GM23338 (cell line): ENCODE measurements around the gene CRISPLD2. TPM values are rescaled to one million over a fixed set of nuclear protein-coding genes. Genes with fewer than 3 reads are reported as not detected.

Experiments used
- ATAC-seq: fragments of 200-7000 bp; cut with Tn5 transposase; 3 replicates; pipeline ENCODE4 v1.9.1; 2020
- DNase-seq: peaks from one replicate; pipeline ENCODE4 v3.0.0-alpha.2; 2015; ENCODE audit warnings: low spot score
- H2AFZ ChIP-seq: fragments of 200-600 bp; sonication (generic); 2 replicates; pipeline ENCODE4 v1.8.0; 2016; ENCODE audit warnings: antibody characterized with exemption, mild to moderate bottlenecking, moderate library complexity
- H3F3A ChIP-seq: fragments of 200-600 bp; sonication (generic); replicated peaks from 2 replicates; pipeline ENCODE4 v1.8.0; 2017; ENCODE audit warnings: antibody characterized with exemption, mixed run types, low read depth
- H3K27ac ChIP-seq: fragments of 200-600 bp; sonication (generic); 2 replicates; pipeline ENCODE4 v1.6.1; 2016; ENCODE audit warnings: low read depth
- H3K27me3 ChIP-seq: fragments of 200-600 bp; sonication (generic); 2 replicates; pipeline ENCODE4 v1.8.0; 2016; ENCODE audit warnings: mild to moderate bottlenecking, mixed run types, moderate library complexity; ENCODE audit not compliant: insufficient read depth
- H3K36me3 ChIP-seq: fragments of 200-600 bp; sonication (generic); 2 replicates; pipeline ENCODE4 v1.8.0; 2016; ENCODE audit warnings: mild to moderate bottlenecking; ENCODE audit not compliant: insufficient read depth
- H3K4me1 ChIP-seq: fragments of 200-600 bp; sonication (generic); 2 replicates; pipeline ENCODE4 v1.8.0; 2016; ENCODE audit warnings: mild to moderate bottlenecking, moderate library complexity; ENCODE audit not compliant: insufficient read depth
- H3K4me2 ChIP-seq: fragments of 200-600 bp; sonication (generic); 2 replicates; pipeline ENCODE4 v1.7.1; 2017; ENCODE audit warnings: mixed run types
- H3K4me3 ChIP-seq: fragments of 200-600 bp; sonication (generic); 2 replicates; pipeline ENCODE4 v1.6.1; 2016; ENCODE audit warnings: mixed run types
- H3K79me2 ChIP-seq: fragments of 200-600 bp; sonication (generic); replicated peaks from 2 replicates; pipeline ENCODE4 v1.8.0; 2017; ENCODE audit warnings: mild to moderate bottlenecking; ENCODE audit not compliant: insufficient read depth
- H3K9me2 ChIP-seq: fragments of 200-600 bp; sonication (generic); 2 replicates; pipeline ENCODE4 v1.8.0; 2017; ENCODE audit not compliant: insufficient read depth
- H4K20me1 ChIP-seq: fragments of 200-600 bp; sonication (generic); replicated peaks from 2 replicates; pipeline ENCODE4 v1.8.0; 2017; ENCODE audit warnings: mild to moderate bottlenecking; ENCODE audit not compliant: insufficient read depth
- H3K27ac Mint-ChIP-seq: 2 replicates; pipeline ENCODE4 v1.8.0; 2020; ENCODE audit warnings: inconsistent platforms, mild to moderate bottlenecking, moderate library complexity, mixed read lengths
- H3K27me3 Mint-ChIP-seq: 3 replicates; pipeline ENCODE4 v1.8.0; 2022; ENCODE audit warnings: low read depth, mild to moderate bottlenecking, moderate library complexity, mixed read lengths, inconsistent platforms; ENCODE audit not compliant: insufficient read depth, poor library complexity
- H3K36me3 Mint-ChIP-seq: 3 replicates; pipeline ENCODE4 v1.8.0; 2021; ENCODE audit warnings: low read depth, mild to moderate bottlenecking, inconsistent platforms, moderate library complexity, mixed read lengths
- H3K4me1 Mint-ChIP-seq: 3 replicates; pipeline ENCODE4 v1.8.0; 2020; ENCODE audit warnings: mild to moderate bottlenecking, inconsistent platforms, mixed read lengths
- H3K4me3 Mint-ChIP-seq: 3 replicates; pipeline ENCODE4 v1.8.0; 2021; ENCODE audit warnings: moderate library complexity, mild to moderate bottlenecking, inconsistent platforms, mixed read lengths
- H3K9me3 Mint-ChIP-seq: 3 replicates; pipeline ENCODE4 v1.8.0; 2020; ENCODE audit warnings: moderate library complexity, mild to moderate bottlenecking, inconsistent platforms, mixed read lengths
- CREB1 ChIP-seq: fragments of 250-450 bp; sonication (Bioruptor Pico); IDR thresholded peaks from 2 replicates; pipeline ENCODE4 v1.5.0; 2020; ENCODE audit warnings: low read depth, mild to moderate bottlenecking, moderate library complexity
- EZH2phosphoT487 ChIP-seq: fragments of 200-600 bp; sonication (generic); IDR thresholded peaks from one replicate; pipeline ENCODE4 v1.8.1; 2018; ENCODE audit warnings: antibody characterized with exemption; ENCODE audit not compliant: unreplicated experiment
- ZNF114 ChIP-seq: fragments of 250-450 bp; sonication (Bioruptor Pico); IDR thresholded peaks from 2 replicates; pipeline ENCODE4 v1.5.0; 2020; ENCODE audit warnings: mild to moderate bottlenecking, moderate library complexity
- polyA plus RNA-seq: library from polyadenylated mRNA; unstranded; fragments of >200 nt; fragmentation: Nextera tagmentation; extraction: Ambion mirVana; gene quantifications from 2 replicates; pipeline ENCODE4 v1.2.1, GENCODE V29; 2016
- total RNA-seq: library from RNA; depleted of rRNA; stranded (reverse); fragments of >200 nt; shearing (Covaris generic); gene quantifications from 2 replicates; pipeline ENCODE4 v1.2.3, GENCODE V29; 2014
- TF ChIP-seq, protein P1 (sequence below), 2 experiments: fragments of 200-600 bp in 1 of 2; sonication (generic) in 1 of 2; conservative IDR thresholded peaks; 2 replicates each; pipeline versions ENCODE4 v1.5.1 to v1.6.1; 2016 to 2017; ENCODE audit warnings: antibody characterized with exemption in 2 of 2, low read depth in 2 of 2, mild to moderate bottlenecking in 2 of 2, moderate library complexity in 1 of 2
- TF ChIP-seq, protein P2 (sequence below): fragments of 250-450 bp; sonication (Bioruptor Pico); IDR thresholded peaks from 2 replicates; pipeline ENCODE4 v1.5.0; 2020; ENCODE audit warnings: mild to moderate bottlenecking, moderate library complexity
- TF ChIP-seq, protein P3 (sequence below): IDR thresholded peaks from 2 replicates; pipeline ENCODE4 v1.6.1; 2016; ENCODE audit warnings: antibody characterized with exemption
- TF ChIP-seq, protein P4 (sequence below): IDR thresholded peaks from one replicate; pipeline ENCODE4 v1.6.1; 2018; ENCODE audit warnings: antibody characterized with exemption; ENCODE audit not compliant: unreplicated experiment

Gene CRISPLD2
- total and polyA plus RNA-seq, 2 experiments from 2014 or later = 2.6 to 8.3 TPM

DNA sequence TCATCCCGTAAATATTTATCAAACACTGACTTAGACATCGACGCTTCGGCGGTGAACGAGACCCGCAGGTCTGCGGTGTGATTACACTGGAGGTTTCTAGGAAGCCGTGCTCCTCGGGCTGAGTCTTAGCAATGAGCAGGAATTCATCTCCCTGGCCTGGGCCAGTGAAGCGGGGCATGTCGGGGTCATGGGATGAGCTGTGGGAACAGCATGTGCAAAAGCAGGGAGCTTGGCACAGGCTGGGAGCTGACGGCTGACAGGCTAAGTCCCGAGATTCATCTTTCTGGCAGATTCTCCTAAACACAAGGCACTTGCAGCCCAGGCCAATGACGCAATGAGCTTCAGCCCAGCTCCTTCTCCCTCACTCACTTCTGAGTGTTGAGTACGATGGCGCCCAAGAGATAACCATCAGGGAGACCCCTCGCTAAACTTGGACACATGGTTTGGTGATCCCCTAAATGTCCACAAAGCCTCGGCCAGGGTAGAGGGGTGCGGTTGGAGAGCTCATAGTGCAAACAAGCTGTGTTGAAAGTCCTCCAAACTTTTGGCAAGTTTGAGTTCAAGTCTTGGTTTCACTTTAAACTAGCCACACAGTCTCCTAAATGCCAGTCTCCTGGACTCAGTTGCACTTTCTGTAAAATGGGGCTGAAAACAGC, 12.8 kb downstream of the CRISPLD2 start:
- ATAC-seq = no peak
- Histone ChIP-seq H3K4me2 (no peak overlapping the region), H3K36me3 (no peaks in the 10 kb centered on the region), H4K20me1 (no peaks in the 10 kb centered on the region), H3K79me2 (no peaks in the 10 kb centered on the region), H3K27ac (no peak overlapping the region), H3K9me2 (no peaks in the 10 kb centered on the region), H3K4me1 (peaks cover 5% of the 10 kb centered on the region; the same call in 1 of the 2 replicates), H3K4me3 (no peak overlapping the region), H2AFZ (no peak overlapping the region), H3K27me3 (no peaks in the 10 kb centered on the region), H3F3A (no peaks in the 10 kb centered on the region)
- Mint-ChIP-seq H3K4me3 (no peak overlapping the region), H3K9me3 (no peaks in the 10 kb centered on the region), H3K4me1 (peaks cover 20% of the 10 kb centered on the region), H3K36me3 (no peaks in the 10 kb centered on the region), H3K27me3 (peaks cover 16% of the 10 kb centered on the region), H3K27ac (no peak overlapping the region)
- no peak for DNase-seq
- TF ChIP-seq CREB1 (CRISPR knock-in tag) (no peak), EZH2phosphoT487 (no peak)
- TF ChIP-seq, protein P1, sequence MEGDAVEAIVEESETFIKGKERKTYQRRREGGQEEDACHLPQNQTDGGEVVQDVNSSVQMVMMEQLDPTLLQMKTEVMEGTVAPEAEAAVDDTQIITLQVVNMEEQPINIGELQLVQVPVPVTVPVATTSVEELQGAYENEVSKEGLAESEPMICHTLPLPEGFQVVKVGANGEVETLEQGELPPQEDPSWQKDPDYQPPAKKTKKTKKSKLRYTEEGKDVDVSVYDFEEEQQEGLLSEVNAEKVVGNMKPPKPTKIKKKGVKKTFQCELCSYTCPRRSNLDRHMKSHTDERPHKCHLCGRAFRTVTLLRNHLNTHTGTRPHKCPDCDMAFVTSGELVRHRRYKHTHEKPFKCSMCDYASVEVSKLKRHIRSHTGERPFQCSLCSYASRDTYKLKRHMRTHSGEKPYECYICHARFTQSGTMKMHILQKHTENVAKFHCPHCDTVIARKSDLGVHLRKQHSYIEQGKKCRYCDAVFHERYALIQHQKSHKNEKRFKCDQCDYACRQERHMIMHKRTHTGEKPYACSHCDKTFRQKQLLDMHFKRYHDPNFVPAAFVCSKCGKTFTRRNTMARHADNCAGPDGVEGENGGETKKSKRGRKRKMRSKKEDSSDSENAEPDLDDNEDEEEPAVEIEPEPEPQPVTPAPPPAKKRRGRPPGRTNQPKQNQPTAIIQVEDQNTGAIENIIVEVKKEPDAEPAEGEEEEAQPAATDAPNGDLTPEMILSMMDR (conservative IDR thresholded peaks at IDR 0.05; ENCODE audit: low read depth in 2 of 2) = no peak

DNA sequence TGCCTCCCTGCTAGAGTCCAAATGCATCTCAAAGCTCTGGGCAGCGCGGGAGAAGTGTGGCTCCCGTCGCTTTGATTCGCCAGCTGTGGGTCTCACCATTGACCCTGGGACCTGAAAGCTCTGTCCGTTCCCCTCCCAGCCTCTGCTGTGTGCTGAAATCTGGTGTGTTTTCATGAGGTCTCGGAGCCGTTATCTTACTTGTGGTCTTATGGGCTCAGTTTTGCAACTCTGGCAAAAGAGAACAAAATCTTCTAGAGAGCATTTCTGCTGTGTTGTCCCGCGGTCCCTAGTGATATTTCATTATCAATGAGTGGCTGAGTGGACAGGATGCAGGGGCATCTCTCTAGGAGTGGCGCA, 13.3 kb downstream of the CRISPLD2 start:
- ATAC-seq (no peak), DNase-seq (no peak)
- Histone ChIP-seq H2AFZ (no peak overlapping the region), H3K79me2 (no peaks in the 10 kb centered on the region), H3K36me3 (no peaks in the 10 kb centered on the region), H3K4me1 (peaks cover 5% of the 10 kb centered on the region; the same call in 1 of the 2 replicates), H4K20me1 (no peaks in the 10 kb centered on the region), H3K27me3 (no peaks in the 10 kb centered on the region), H3K9me2 (no peaks in the 10 kb centered on the region), H3K27ac (no peak overlapping the region), H3K4me2 (no peak overlapping the region), H3F3A (no peaks in the 10 kb centered on the region), H3K4me3 (no peak overlapping the region)
- Mint-ChIP-seq H3K36me3 (no peaks in the 10 kb centered on the region), H3K27ac (no peak overlapping the region), H3K27me3 (peaks cover 13% of the 10 kb centered on the region), H3K4me1 (peaks cover 16% of the 10 kb centered on the region), H3K9me3 (no peaks in the 10 kb centered on the region), H3K4me3 (no peak overlapping the region)
- TF ChIP-seq, protein P2, sequence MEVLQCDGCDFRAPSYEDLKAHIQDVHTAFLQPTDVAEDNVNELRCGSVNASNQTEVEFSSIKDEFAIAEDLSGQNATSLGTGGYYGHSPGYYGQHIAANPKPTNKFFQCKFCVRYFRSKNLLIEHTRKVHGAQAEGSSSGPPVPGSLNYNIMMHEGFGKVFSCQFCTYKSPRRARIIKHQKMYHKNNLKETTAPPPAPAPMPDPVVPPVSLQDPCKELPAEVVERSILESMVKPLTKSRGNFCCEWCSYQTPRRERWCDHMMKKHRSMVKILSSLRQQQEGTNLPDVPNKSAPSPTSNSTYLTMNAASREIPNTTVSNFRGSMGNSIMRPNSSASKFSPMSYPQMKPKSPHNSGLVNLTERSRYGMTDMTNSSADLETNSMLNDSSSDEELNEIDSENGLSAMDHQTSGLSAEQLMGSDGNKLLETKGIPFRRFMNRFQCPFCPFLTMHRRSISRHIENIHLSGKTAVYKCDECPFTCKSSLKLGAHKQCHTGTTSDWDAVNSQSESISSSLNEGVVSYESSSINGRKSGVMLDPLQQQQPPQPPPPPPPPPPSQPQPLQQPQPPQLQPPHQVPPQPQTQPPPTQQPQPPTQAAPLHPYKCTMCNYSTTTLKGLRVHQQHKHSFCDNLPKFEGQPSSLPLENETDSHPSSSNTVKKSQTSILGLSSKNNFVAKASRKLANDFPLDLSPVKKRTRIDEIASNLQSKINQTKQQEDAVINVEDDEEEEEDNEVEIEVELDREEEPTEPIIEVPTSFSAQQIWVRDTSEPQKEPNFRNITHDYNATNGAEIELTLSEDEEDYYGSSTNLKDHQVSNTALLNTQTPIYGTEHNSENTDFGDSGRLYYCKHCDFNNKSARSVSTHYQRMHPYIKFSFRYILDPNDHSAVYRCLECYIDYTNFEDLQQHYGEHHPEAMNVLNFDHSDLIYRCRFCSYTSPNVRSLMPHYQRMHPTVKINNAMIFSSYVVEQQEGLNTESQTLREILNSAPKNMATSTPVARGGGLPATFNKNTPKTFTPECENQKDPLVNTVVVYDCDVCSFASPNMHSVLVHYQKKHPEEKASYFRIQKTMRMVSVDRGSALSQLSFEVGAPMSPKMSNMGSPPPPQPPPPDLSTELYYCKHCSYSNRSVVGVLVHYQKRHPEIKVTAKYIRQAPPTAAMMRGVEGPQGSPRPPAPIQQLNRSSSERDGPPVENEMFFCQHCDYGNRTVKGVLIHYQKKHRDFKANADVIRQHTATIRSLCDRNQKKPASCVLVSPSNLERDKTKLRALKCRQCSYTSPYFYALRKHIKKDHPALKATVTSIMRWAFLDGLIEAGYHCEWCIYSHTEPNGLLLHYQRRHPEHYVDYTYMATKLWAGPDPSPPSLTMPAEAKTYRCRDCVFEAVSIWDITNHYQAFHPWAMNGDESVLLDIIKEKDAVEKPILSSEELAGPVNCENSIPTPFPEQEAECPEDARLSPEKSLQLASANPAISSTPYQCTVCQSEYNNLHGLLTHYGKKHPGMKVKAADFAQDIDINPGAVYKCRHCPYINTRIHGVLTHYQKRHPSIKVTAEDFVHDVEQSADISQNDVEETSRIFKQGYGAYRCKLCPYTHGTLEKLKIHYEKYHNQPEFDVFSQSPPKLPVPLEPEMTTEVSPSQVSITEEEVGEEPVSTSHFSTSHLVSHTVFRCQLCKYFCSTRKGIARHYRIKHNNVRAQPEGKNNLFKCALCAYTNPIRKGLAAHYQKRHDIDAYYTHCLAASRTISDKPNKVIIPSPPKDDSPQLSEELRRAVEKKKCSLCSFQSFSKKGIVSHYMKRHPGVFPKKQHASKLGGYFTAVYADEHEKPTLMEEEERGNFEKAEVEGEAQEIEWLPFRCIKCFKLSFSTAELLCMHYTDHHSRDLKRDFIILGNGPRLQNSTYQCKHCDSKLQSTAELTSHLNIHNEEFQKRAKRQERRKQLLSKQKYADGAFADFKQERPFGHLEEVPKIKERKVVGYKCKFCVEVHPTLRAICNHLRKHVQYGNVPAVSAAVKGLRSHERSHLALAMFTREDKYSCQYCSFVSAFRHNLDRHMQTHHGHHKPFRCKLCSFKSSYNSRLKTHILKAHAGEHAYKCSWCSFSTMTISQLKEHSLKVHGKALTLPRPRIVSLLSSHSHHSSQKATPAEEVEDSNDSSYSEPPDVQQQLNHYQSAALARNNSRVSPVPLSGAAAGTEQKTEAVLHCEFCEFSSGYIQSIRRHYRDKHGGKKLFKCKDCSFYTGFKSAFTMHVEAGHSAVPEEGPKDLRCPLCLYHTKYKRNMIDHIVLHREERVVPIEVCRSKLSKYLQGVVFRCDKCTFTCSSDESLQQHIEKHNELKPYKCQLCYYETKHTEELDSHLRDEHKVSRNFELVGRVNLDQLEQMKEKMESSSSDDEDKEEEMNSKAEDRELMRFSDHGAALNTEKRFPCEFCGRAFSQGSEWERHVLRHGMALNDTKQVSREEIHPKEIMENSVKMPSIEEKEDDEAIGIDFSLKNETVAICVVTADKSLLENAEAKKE (CRISPR knock-in tag) = no peak
- TF ChIP-seq, protein P3, sequence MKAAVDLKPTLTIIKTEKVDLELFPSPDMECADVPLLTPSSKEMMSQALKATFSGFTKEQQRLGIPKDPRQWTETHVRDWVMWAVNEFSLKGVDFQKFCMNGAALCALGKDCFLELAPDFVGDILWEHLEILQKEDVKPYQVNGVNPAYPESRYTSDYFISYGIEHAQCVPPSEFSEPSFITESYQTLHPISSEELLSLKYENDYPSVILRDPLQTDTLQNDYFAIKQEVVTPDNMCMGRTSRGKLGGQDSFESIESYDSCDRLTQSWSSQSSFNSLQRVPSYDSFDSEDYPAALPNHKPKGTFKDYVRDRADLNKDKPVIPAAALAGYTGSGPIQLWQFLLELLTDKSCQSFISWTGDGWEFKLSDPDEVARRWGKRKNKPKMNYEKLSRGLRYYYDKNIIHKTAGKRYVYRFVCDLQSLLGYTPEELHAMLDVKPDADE = no peak
- TF ChIP-seq, protein P4, sequence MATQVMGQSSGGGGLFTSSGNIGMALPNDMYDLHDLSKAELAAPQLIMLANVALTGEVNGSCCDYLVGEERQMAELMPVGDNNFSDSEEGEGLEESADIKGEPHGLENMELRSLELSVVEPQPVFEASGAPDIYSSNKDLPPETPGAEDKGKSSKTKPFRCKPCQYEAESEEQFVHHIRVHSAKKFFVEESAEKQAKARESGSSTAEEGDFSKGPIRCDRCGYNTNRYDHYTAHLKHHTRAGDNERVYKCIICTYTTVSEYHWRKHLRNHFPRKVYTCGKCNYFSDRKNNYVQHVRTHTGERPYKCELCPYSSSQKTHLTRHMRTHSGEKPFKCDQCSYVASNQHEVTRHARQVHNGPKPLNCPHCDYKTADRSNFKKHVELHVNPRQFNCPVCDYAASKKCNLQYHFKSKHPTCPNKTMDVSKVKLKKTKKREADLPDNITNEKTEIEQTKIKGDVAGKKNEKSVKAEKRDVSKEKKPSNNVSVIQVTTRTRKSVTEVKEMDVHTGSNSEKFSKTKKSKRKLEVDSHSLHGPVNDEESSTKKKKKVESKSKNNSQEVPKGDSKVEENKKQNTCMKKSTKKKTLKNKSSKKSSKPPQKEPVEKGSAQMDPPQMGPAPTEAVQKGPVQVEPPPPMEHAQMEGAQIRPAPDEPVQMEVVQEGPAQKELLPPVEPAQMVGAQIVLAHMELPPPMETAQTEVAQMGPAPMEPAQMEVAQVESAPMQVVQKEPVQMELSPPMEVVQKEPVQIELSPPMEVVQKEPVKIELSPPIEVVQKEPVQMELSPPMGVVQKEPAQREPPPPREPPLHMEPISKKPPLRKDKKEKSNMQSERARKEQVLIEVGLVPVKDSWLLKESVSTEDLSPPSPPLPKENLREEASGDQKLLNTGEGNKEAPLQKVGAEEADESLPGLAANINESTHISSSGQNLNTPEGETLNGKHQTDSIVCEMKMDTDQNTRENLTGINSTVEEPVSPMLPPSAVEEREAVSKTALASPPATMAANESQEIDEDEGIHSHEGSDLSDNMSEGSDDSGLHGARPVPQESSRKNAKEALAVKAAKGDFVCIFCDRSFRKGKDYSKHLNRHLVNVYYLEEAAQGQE = no peak
- TF ChIP-seq ZNF114 (CRISPR knock-in tag) = no peak
